Measurements from ENCODE around the gene MRPL17. TPM values are rescaled to one million over a fixed set of nuclear protein-coding genes. Genes with fewer than 3 reads are reported as not detected.
"Not testable (repeated sequence)": the region's sequence is repeated elsewhere in the genome, so short reads cannot be mapped to it uniquely, and the experiment has no call there.

MRPL17 gene
- total and polyA plus RNA-seq, 10 of the 15 experiments (the other 5 are each of a cell fraction or from before 2014, with no cell fraction given), result 60.3 to 171 (median 94.8) TPM

DNA sequence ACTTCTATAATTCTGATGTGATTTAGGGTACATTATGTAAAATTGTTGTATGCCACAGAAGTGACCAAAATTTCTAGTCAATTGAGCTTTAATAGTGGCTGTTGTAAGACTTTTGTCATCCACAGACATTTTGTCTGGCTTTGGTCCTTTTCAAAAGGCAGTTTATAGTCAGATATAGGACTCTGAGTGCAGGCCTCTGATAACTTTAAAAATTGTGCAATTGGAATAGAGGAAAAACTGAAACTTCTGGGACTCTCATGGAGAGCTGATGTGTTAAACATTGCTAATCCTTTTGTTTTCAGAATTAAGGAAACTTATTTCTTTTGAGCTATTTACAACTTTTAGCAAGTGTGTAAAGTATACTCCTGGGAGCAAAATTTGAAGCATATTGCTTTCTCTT lies 9.0 kb upstream of the MRPL17 start:
- SMC1A ChIA-PET (ENCODE audit: uncharacterized antibody, unreplicated experiment), result interaction anchor here (1.0 kb wide), 1 partner anchor 24 kb away, joined by 3 read pairs; no protein-coding TSS in a partner anchor
- Histone ChIP-seq H3K27me3 (replicated peaks in 1 of 2; ENCODE audit: control insufficient read depth in 2 of 2, insufficient read depth in 2 of 2, low read length in 1 of 2) (no peaks in the 10 kb centered on the region), H3K36me3 (ENCODE audit: control insufficient read depth in 2 of 2, insufficient read depth in 2 of 2, low read length in 1 of 2) (no peaks in the 10 kb centered on the region), H3K79me2 (ENCODE audit: control insufficient read depth, insufficient read depth, low read length) (no peaks in the 10 kb centered on the region), H4K20me1 (ENCODE audit: control insufficient read depth, insufficient read depth) (no peaks in the 10 kb centered on the region), H2AFZ (ENCODE audit: control insufficient read depth, low read depth, low read length) (no peak overlapping the region), H3K4me1 (ENCODE audit: control insufficient read depth, insufficient read depth, low read length) (no peaks in the 10 kb centered on the region), H3K9me3 (replicated peaks; ENCODE audit: control insufficient read depth, insufficient read depth, low read length) (no peaks in the 10 kb centered on the region), H3K4me3 (no peak overlapping the region), H3K4me2 (ENCODE audit: control insufficient read depth, insufficient read depth) (no peak overlapping the region), H3K27ac (ENCODE audit: control insufficient read depth, insufficient read depth) (no peak overlapping the region), H3K9ac (ENCODE audit: control insufficient read depth, insufficient read depth, low read length) (no peak overlapping the region)
- CTCF ChIA-PET, result interaction anchor here (1.2 to 1.9 kb wide), 4 partner anchors 9 to 313 kb away, joined by 5 read pairs; partner anchors contain the start of gene MRPL17
- intact Hi-C loops (cut with micrococcal nuclease; ENCODE audit: unreplicated experiment) (no loop called here), in situ Hi-C loops (cut with MboI) (no loop called here)
- POLR2A ChIA-PET, result no interaction called here
- ATAC-seq (no peak), FAIRE-seq (no peak), DNase-seq (ENCODE audit: low read depth, low spot score) (no peak)
- no TSS peak for BruUV-seq (replicated peaks)
- TF ChIP-seq EED (IDR thresholded peaks at IDR 0.05; ENCODE audit: low read depth) (no peak), NR2C2 (IDR thresholded peaks at IDR 0.05; ENCODE audit: borderline replicate concordance, control insufficient read depth, insufficient read length, low read depth) (no peak), GABPA (IDR thresholded peaks at IDR 0.05; ENCODE audit: low read depth) (no peak), PAX5 (IDR thresholded peaks at IDR 0.05; ENCODE audit: borderline replicate concordance, low read depth, low read length) (no peak), SREBF1 (IDR thresholded peaks at IDR 0.05; ENCODE audit: low read length) (no peak), RAD51 (IDR thresholded peaks at IDR 0.05) (no peak), HDAC6 (IDR thresholded peaks at IDR 0.05; ENCODE audit: unreplicated experiment) (no peak)
- TF ChIP-seq, protein P1, sequence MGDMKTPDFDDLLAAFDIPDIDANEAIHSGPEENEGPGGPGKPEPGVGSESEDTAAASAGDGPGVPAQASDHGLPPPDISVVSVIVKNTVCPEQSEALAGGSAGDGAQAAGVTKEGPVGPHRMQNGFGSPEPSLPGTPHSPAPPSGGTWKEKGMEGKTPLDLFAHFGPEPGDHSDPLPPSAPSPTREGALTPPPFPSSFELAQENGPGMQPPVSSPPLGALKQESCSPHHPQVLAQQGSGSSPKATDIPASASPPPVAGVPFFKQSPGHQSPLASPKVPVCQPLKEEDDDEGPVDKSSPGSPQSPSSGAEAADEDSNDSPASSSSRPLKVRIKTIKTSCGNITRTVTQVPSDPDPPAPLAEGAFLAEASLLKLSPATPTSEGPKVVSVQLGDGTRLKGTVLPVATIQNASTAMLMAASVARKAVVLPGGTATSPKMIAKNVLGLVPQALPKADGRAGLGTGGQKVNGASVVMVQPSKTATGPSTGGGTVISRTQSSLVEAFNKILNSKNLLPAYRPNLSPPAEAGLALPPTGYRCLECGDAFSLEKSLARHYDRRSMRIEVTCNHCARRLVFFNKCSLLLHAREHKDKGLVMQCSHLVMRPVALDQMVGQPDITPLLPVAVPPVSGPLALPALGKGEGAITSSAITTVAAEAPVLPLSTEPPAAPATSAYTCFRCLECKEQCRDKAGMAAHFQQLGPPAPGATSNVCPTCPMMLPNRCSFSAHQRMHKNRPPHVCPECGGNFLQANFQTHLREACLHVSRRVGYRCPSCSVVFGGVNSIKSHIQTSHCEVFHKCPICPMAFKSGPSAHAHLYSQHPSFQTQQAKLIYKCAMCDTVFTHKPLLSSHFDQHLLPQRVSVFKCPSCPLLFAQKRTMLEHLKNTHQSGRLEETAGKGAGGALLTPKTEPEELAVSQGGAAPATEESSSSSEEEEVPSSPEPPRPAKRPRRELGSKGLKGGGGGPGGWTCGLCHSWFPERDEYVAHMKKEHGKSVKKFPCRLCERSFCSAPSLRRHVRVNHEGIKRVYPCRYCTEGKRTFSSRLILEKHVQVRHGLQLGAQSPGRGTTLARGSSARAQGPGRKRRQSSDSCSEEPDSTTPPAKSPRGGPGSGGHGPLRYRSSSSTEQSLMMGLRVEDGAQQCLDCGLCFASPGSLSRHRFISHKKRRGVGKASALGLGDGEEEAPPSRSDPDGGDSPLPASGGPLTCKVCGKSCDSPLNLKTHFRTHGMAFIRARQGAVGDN (IDR thresholded peaks at IDR 0.05), result no peak
- RAD21 ChIA-PET (ENCODE audit: unreplicated experiment), result interaction anchor here (1.2 kb wide), 1 partner anchor 163 kb away, joined by 3 read pairs; no protein-coding TSS in a partner anchor

DNA sequence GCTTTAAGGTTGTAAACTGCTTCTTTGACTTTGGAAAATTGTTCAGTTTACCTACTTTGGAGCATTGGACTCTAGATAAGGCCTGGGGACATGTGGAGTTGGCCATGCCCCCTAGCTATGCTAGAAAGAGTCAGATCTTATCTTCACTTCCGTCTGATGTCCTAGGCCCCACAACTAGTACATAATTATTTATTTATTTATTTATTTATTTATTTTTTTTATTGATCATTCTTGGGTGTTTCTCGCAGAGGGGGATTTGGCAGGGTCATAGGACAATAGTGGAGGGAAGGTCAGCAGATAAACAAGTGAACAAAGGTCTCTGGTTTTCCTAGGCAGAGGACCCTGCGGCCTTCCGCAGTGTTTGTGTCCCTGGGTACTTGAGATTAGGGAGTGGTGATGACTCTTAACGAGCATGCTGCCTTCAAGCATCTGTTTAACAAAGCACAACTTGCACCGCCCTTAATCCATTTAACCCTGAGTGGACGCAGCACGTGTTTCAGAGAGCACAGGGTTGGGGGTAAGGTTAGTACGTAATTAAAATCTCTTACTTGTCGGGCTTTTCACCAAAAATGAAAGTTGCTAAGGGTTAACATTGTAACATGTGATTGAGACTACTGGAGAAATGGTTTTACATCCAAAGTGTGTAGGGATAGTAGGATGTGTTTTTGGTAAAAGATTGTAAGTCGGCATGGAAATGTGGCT lies 7.4 kb upstream of the MRPL17 start:
- H2AFZ ChIP-seq (ENCODE audit: control insufficient read depth, low read depth, low read length); POLR2A ChIA-PET; in situ Hi-C loops (cut with MboI): not testable (repeated sequence)

More for the DNA sequence above, 7.4 kb upstream of the MRPL17 start:
- H3K4me2 ChIP-seq (ENCODE audit: control insufficient read depth, insufficient read depth); H3K79me2 ChIP-seq (ENCODE audit: control insufficient read depth, insufficient read depth, low read length); intact Hi-C loops (cut with micrococcal nuclease; ENCODE audit: unreplicated experiment); H3K27me3 ChIP-seq (replicated peaks in 1 of 2; ENCODE audit: control insufficient read depth in 2 of 2, insufficient read depth in 2 of 2, low read length in 1 of 2); H3K27ac ChIP-seq (ENCODE audit: control insufficient read depth, insufficient read depth); H3K4me3 ChIP-seq; H3K9me3 ChIP-seq (replicated peaks; ENCODE audit: control insufficient read depth, insufficient read depth, low read length); SMC1A ChIA-PET (ENCODE audit: uncharacterized antibody, unreplicated experiment); BruUV-seq (replicated peaks); H4K20me1 ChIP-seq (ENCODE audit: control insufficient read depth, insufficient read depth); H3K4me1 ChIP-seq (ENCODE audit: control insufficient read depth, insufficient read depth, low read length); H3K9ac ChIP-seq (ENCODE audit: control insufficient read depth, insufficient read depth, low read length); H3K36me3 ChIP-seq (ENCODE audit: control insufficient read depth in 2 of 2, insufficient read depth in 2 of 2, low read length in 1 of 2); FAIRE-seq; ATAC-seq; RAD21 ChIA-PET (ENCODE audit: unreplicated experiment); DNase-seq (ENCODE audit: low read depth, low spot score): not testable (repeated sequence)
- CTCF ChIA-PET, result interaction anchor here (1.3 to 1.9 kb wide), 2 partner anchors 160 to 312 kb away, joined by 5 read pairs; no protein-coding TSS in a partner anchor
- over 99% methylated on average over 8 of the region's 11 CpGs for WGBS (ENCODE audit: insufficient coverage, insufficient replicate concordance, low lambda C conversion rate, missing lambda C conversion rate)

Data from GM12878 (cell line).